ENCODE measurements around the gene DHODH. TPM values are rescaled to one million over a fixed set of nuclear protein-coding genes. Genes with fewer than 3 reads are reported as not detected.
"Not testable (repeated sequence)": the region's sequence is repeated elsewhere in the genome, so short reads cannot be mapped to it uniquely, and the experiment has no call there.

DHODH gene
- polyA plus RNA-seq, 1 donor: 16.3 TPM

GRCh38 chr16:72051818-72052217 lies 43.3 kb downstream of the DHODH start:
- DNase-seq: no peak

GRCh38 chr16:72054254-72054847 lies 45.8 kb downstream of the DHODH start, which contains the start of gene HP:
HP (plus strand) TSS chr16:72054505; CDS start chr16:72054653, 148 bp downstream.
- not testable (repeated sequence) for DNase-seq

- no peak for DNase-seq
These were observed 47.4 kb downstream of the DHODH start for GRCh38 chr16:72055911-72056310.

- DNase-seq: not testable (repeated sequence)
These were observed 48.8 kb downstream of the DHODH start for GRCh38 chr16:72057313-72057712.

- not testable (repeated sequence) for DNase-seq
These were observed 50.5 kb downstream of the DHODH start for GRCh38 chr16:72059060-72059459.

- DNase-seq: no peak
These were observed 51.9 kb downstream of the DHODH start for GRCh38 chr16:72060405-72060804.

- DNase-seq: no peak
These were observed 53.0 kb downstream of the DHODH start for GRCh38 chr16:72061564-72061963.

- no peak for DNase-seq
These were observed 55.9 kb downstream of the DHODH start for GRCh38 chr16:72064361-72064894.

GRCh38 chr16:72066747-72067146 lies 58.2 kb downstream of the DHODH start:
- DNase-seq: peak; percentile 18

GRCh38 chr16:72068930-72069329 lies 60.4 kb downstream of the DHODH start:
- DNase-seq: no peak

- no peak for DNase-seq
These were observed 64.2 kb downstream of the DHODH start for GRCh38 chr16:72072514-72073342.

- no peak for DNase-seq
These were observed 65.2 kb downstream of the DHODH start for GRCh38 chr16:72073560-72074230.

- not testable (repeated sequence) for DNase-seq
These were observed 66.5 kb downstream of the DHODH start for GRCh38 chr16:72075067-72075466.

Other genes starting within 250 kb of the DHODH start
- 107 TPM for gene AP1G1, start 199.9 kb upstream of the DHODH start, polyA plus RNA-seq (ENCODE audit: insufficient read length)
- 37.9 TPM for gene ATXN1L, start 162.8 kb upstream of the DHODH start, polyA plus RNA-seq (ENCODE audit: insufficient read length)
- 26.2 TPM for gene ZNF821, start 124.6 kb upstream of the DHODH start, polyA plus RNA-seq (ENCODE audit: insufficient read length)
- 359 TPM for gene IST1, start 113.2 kb upstream of the DHODH start, polyA plus RNA-seq (ENCODE audit: insufficient read length)
- 0.17 TPM for gene PKD1L3, start 8.3 kb upstream of the DHODH start, polyA plus RNA-seq (ENCODE audit: insufficient read length)
- gene HP, start 45.8 kb downstream of the DHODH start, polyA plus RNA-seq (ENCODE audit: insufficient read length): 0.27 TPM
- gene HPR, start 54.5 kb downstream of the DHODH start, polyA plus RNA-seq (ENCODE audit: insufficient read length): not detected
- gene TXNL4B, start 84.9 kb downstream of the DHODH start, polyA plus RNA-seq (ENCODE audit: insufficient read length): 24.0 TPM
- gene DHX38, start 85.1 kb downstream of the DHODH start, polyA plus RNA-seq (ENCODE audit: insufficient read length): 80.0 TPM
- gene PMFBP1, start 163.4 kb downstream of the DHODH start, polyA plus RNA-seq (ENCODE audit: insufficient read length): 4.7 TPM